WTC11 (cell line): ENCODE results near the gene SUPT16H. TPM values are rescaled to one million over a fixed set of nuclear protein-coding genes. Genes with fewer than 3 reads are reported as not detected.
A peak's percentile ranks its signal among the peaks of the same experiment; 100 is the strongest.

Experiments
- ATAC-seq: fragments of 200-7000 bp; cut with Tn5 transposase; 2 replicates; pipeline ENCODE4 v1.10.0; 2021; ENCODE audit warnings: mild to moderate bottlenecking, moderate library complexity
- CTCF ChIA-PET: fragments of 300-600 bp; sonication (Branson Sonifier 250); formaldehyde crosslinking; loops from one replicate; lab custom pipeline; 2021; ENCODE audit warnings: antibody characterized with exemption; lab: Charles Lee
- POLR2A ChIA-PET: fragments of 350-600 bp; sonication (Branson Sonifier 250); formaldehyde crosslinking; loops from one replicate; lab custom pipeline; 2021; ENCODE audit warnings: antibody characterized with exemption; lab: Charles Lee
- DNase-seq: peaks from one replicate; pipeline ENCODE4 v3.0.0; 2021; ENCODE audit warnings: low spot score
- H3K27ac Mint-ChIP-seq: 2 replicates; pipeline ENCODE4 v1.8.0; 2021; ENCODE audit warnings: mixed read lengths
- H3K27me3 Mint-ChIP-seq: 2 replicates; pipeline ENCODE4 v1.8.0; 2021; ENCODE audit warnings: low read depth, mild to moderate bottlenecking, moderate library complexity, mixed read lengths
- H3K36me3 Mint-ChIP-seq: 2 replicates; pipeline ENCODE4 v1.8.0; 2021; ENCODE audit warnings: mixed read lengths
- H3K4me1 Mint-ChIP-seq: 2 replicates; pipeline ENCODE4 v1.8.0; 2022; ENCODE audit warnings: mixed read lengths
- H3K4me3 Mint-ChIP-seq: 2 replicates; pipeline ENCODE4 v1.8.0; 2021; ENCODE audit warnings: mild to moderate bottlenecking, moderate library complexity, mixed read lengths
- H3K9me3 Mint-ChIP-seq: 2 replicates; pipeline ENCODE4 v1.8.0; 2021; ENCODE audit warnings: mixed read lengths
- GTF2I ChIP-seq: fragments of 250-450 bp; sonication (Bioruptor Pico); conservative IDR thresholded peaks from 2 replicates; pipeline ENCODE4 v1.4.0; 2021; ENCODE audit warnings: mild to moderate bottlenecking
- HMGA2 ChIP-seq: fragments of 250-450 bp; sonication (Bioruptor Pico); IDR thresholded peaks from 2 replicates; pipeline ENCODE4 v1.4.0; 2021; ENCODE audit warnings: mild to moderate bottlenecking, moderate library complexity
- KAT7 ChIP-seq: sonication (generic); formaldehyde crosslinking; IDR thresholded peaks from 2 replicates; pipeline ENCODE4 v1.8.1; 2023; ENCODE audit warnings: missing genetic modification reagents, mild to moderate bottlenecking, borderline replicate concordance
- NR1H2 ChIP-seq: sonication (generic); formaldehyde crosslinking; IDR thresholded peaks from 2 replicates; pipeline ENCODE4 v1.9.0; 2021; ENCODE audit warnings: mild to moderate bottlenecking, moderate library complexity, missing genetic modification reagents
- NR2C2 ChIP-seq: sonication (generic); formaldehyde crosslinking; IDR thresholded peaks from 2 replicates; pipeline ENCODE4 v1.8.0; 2022; ENCODE audit warnings: mild to moderate bottlenecking, missing genetic modification reagents
- PREB ChIP-seq: sonication (generic); formaldehyde crosslinking; IDR thresholded peaks from 2 replicates; pipeline ENCODE4 v1.8.1; 2022; ENCODE audit warnings: mild to moderate bottlenecking, missing genetic modification reagents, moderate library complexity, borderline replicate concordance
- SMAD3 ChIP-seq: sonication (generic); formaldehyde crosslinking; IDR thresholded peaks from 2 replicates; pipeline ENCODE4 v1.8.0; 2022; ENCODE audit warnings: missing genetic modification reagents, mild to moderate bottlenecking, borderline replicate concordance
- TEAD1 ChIP-seq: sonication (generic); formaldehyde crosslinking; IDR thresholded peaks from 2 replicates; pipeline ENCODE4 v1.8.0; 2022; ENCODE audit warnings: mild to moderate bottlenecking, missing genetic modification reagents
- TEAD4 ChIP-seq: sonication (generic); formaldehyde crosslinking; IDR thresholded peaks from 2 replicates; pipeline ENCODE4 v1.8.0; 2022; ENCODE audit warnings: mild to moderate bottlenecking, missing genetic modification reagents
- ZMAT4 ChIP-seq: fragments of 250-450 bp; sonication (Bioruptor Pico); IDR thresholded peaks from 2 replicates; pipeline ENCODE4 v1.9.0; 2021; ENCODE audit warnings: mild to moderate bottlenecking
- ZNF121 ChIP-seq: sonication (generic); formaldehyde crosslinking; IDR thresholded peaks from 2 replicates; pipeline ENCODE4 v1.8.0; 2023; ENCODE audit warnings: missing genetic modification reagents
- ZNF232 ChIP-seq: sonication (generic); formaldehyde crosslinking; IDR thresholded peaks from 2 replicates; pipeline ENCODE4 v1.8.0; 2022; ENCODE audit warnings: mild to moderate bottlenecking, missing genetic modification reagents
- ZNF416 ChIP-seq: fragments of 250-450 bp; sonication (Bioruptor Pico); IDR thresholded peaks from 2 replicates; pipeline ENCODE4 v1.9.0; 2021; ENCODE audit warnings: mild to moderate bottlenecking, inconsistent platforms
- total RNA-seq: library from RNA; stranded (reverse); gene quantifications from 3 replicates; pipeline ENCODE4 v1.2.3, GENCODE V29; 2021
- TF ChIP-seq, protein P1 (sequence below): sonication (generic); formaldehyde crosslinking; IDR thresholded peaks from 2 replicates; pipeline ENCODE4 v1.8.0; 2022; ENCODE audit warnings: mild to moderate bottlenecking, missing genetic modification reagents
- TF ChIP-seq, protein P2 (sequence below): sonication (generic); formaldehyde crosslinking; IDR thresholded peaks from 2 replicates; pipeline ENCODE4 v1.8.1; 2022; ENCODE audit warnings: low read depth, mild to moderate bottlenecking, moderate library complexity, missing genetic modification reagents, borderline replicate concordance
- TF ChIP-seq, protein P3 (sequence below): sonication (generic); formaldehyde crosslinking; IDR thresholded peaks from 2 replicates; pipeline ENCODE4 v1.8.0; 2023; ENCODE audit warnings: missing genetic modification reagents
- TF ChIP-seq, protein P4 (sequence below): fragments of 250-450 bp; sonication (Bioruptor Pico); conservative IDR thresholded peaks from 2 replicates; pipeline ENCODE4 v1.9.0; 2021; ENCODE audit warnings: mild to moderate bottlenecking

SUPT16H gene
- total RNA-seq, 1 experiment from 2014 or later = 178 TPM

- Mint-ChIP-seq H3K9me3 (no peaks in the 10 kb centered on the region), H3K27ac (no peak overlapping the region), H3K4me3 (no peak overlapping the region), H3K36me3 (peaks cover 92% of the 10 kb centered on the region), H3K4me1 (no peaks in the 10 kb centered on the region), H3K27me3 (no peaks in the 10 kb centered on the region; the same call in 1 of the 2 replicates)
- DNase-seq (no peak), ATAC-seq (no peak)
- POLR2A ChIA-PET = interaction anchor here (0.6 kb wide), 1 partner anchor 62 kb away, joined by 4 read pairs; no protein-coding TSS in a partner anchor
- TF ChIP-seq ZNF121 (CRISPR knock-in tag) (peak; percentile 94), KAT7 (CRISPR knock-in tag) (no peak), TEAD4 (CRISPR knock-in tag) (no peak), PREB (CRISPR knock-in tag) (no peak), TEAD1 (CRISPR knock-in tag) (no peak), GTF2I (no peak)
- TF ChIP-seq, protein P1, sequence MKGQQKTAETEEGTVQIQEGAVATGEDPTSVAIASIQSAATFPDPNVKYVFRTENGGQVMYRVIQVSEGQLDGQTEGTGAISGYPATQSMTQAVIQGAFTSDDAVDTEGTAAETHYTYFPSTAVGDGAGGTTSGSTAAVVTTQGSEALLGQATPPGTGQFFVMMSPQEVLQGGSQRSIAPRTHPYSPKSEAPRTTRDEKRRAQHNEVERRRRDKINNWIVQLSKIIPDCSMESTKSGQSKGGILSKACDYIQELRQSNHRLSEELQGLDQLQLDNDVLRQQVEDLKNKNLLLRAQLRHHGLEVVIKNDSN (CRISPR knock-in tag) = no peak
- TF ChIP-seq, protein P2, sequence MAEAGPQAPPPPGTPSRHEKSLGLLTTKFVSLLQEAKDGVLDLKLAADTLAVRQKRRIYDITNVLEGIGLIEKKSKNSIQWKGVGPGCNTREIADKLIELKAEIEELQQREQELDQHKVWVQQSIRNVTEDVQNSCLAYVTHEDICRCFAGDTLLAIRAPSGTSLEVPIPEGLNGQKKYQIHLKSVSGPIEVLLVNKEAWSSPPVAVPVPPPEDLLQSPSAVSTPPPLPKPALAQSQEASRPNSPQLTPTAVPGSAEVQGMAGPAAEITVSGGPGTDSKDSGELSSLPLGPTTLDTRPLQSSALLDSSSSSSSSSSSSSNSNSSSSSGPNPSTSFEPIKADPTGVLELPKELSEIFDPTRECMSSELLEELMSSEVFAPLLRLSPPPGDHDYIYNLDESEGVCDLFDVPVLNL (CRISPR knock-in tag) = no peak
- CTCF ChIA-PET = no interaction called here
Observed at GRCh38 chr14:21356511-21356910, 27.3 kb downstream of the SUPT16H start.

- Mint-ChIP-seq H3K27me3 (no peaks in the 10 kb centered on the region; the same call in 1 of the 2 replicates), H3K4me3 (no peak overlapping the region), H3K4me1 (peaks cover 6% of the 10 kb centered on the region), H3K36me3 (peaks cover 60% of the 10 kb centered on the region), H3K27ac (no peak overlapping the region; the same call in 1 of the 2 replicates), H3K9me3 (no peaks in the 10 kb centered on the region)
- POLR2A ChIA-PET = no interaction called here
- no peak for ATAC-seq
- CTCF ChIA-PET = no interaction called here
- no peak for DNase-seq
- TF ChIP-seq TEAD1 (CRISPR knock-in tag) (no peak), HMGA2 (CRISPR knock-in tag) (no peak), NR2C2 (CRISPR knock-in tag) (no peak), SMAD3 (CRISPR knock-in tag) (no peak), ZNF416 (CRISPR knock-in tag) (no peak), ZNF232 (no peak), ZMAT4 (CRISPR knock-in tag) (no peak), NR1H2 (CRISPR knock-in tag) (no peak)
- TF ChIP-seq, protein P3, sequence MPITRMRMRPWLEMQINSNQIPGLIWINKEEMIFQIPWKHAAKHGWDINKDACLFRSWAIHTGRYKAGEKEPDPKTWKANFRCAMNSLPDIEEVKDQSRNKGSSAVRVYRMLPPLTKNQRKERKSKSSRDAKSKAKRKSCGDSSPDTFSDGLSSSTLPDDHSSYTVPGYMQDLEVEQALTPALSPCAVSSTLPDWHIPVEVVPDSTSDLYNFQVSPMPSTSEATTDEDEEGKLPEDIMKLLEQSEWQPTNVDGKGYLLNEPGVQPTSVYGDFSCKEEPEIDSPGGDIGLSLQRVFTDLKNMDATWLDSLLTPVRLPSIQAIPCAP (CRISPR knock-in tag) = no peak
- TF ChIP-seq, protein P4, sequence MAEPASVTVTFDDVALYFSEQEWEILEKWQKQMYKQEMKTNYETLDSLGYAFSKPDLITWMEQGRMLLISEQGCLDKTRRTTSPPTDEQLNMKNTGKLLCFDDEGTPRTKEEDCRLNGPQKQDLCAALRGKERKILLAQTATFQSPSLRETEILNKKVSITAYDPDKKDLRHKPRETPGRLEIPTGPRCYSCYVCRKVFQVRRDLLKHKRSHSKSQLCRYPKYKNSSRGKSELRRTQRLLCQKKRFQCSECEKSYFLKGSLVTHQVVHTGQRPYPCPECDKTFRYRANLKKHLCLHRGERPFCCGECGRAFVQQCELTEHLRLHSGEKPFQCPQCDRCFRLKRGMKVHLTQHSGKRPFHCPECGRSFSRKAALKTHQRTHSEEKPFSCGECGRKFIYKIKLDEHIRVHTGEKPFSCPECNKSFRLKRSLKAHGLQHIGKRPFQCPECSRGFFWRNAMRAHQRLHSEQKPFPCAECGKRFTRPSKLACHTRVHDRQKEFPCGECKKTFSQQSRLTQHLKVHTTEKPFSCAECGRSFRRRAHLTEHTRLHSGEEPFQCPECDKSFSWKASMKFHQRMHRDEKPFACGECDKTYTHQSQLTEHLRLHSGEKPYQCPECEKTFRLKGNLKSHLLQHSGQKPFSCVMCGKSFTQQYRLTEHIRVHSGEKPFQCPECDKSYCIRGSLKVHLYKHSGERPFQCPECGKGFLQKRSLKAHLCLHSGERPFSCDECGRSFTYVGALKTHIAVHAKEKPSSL = no peak
- TF ChIP-seq, protein P2 (CRISPR knock-in tag) = no peak
Observed at GRCh38 chr14:21352587-21352986, 31.2 kb downstream of the SUPT16H start.
